Measurements from ENCODE around the gene NR1I3.
"Not testable (repeated sequence)": the region's sequence is repeated elsewhere in the genome, so short reads cannot be mapped to it uniquely, and the experiment has no call there.

NR1I3 gene

DNA sequence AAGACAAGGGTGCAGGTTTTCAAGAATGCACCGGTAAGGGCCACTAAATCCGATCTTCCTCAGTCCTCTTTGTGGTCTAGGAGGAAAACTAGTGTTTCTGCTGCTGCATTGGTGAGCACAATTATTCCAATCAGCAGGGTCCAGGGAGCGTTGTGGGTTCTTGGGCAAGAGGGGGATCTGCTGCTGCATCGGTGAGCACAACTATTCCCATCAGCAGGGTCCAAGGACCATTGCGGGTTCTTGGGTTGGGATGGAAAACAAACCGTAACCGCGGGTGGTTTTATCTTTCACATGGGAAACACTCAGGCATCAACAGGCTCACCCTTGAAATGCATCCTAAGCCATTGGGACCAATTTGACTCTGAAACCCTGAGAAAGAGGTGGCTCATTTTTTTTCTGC, 13.6 kb upstream of the NR1I3 start:
- no peak for DNase-seq

GRCh38 chr1:161250829-161251228, 12.8 kb upstream of the NR1I3 start:
- no peak for DNase-seq

GRCh38 chr1:161250100-161250499, 12.1 kb upstream of the NR1I3 start:
- DNase-seq, result not testable (repeated sequence)

DNA sequence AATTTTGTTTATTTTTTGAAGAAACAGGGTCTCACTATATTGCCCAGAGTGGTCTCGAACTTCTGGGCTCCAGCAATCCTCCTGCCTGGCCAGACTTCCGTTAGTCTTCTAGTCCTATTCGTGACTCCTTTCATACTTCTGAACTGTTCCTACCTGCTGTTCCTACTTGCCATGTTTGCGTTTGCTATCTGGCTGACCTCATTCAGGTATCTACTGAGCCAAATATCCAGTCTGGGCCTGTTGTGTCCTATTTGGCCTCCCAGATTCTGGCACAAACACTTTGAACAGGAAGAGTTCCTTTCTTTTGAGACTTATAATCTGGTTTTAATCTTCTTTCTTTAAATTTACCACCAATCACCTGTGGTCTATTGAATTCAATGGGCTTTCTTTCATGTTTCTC, 6.9 kb upstream of the NR1I3 start:
- DNase-seq, result no peak

GRCh38 chr1:161242313-161242712, 4.3 kb upstream of the NR1I3 start:
- DNase-seq, result no peak

DNA sequence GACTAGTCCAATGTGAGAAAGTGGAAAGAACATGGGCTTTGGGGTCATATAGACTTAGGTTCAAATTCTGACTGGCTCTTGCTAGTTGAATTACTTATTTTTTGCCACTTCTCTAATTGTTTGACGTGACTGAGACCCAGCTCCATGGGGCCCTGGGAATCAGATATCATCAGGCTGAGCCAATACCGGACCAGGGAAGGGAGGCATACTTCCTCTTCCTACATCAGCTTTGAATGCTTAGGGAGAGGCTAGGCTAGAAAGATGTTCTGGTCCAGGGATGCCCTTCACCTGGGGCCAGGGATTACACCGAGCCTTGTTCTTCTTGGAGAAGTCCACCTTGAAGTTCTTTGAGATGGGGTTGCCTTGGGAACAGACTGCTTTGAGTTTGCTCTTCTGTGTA, 3.7 kb upstream of the NR1I3 start:
- no peak for DNase-seq

DNA sequence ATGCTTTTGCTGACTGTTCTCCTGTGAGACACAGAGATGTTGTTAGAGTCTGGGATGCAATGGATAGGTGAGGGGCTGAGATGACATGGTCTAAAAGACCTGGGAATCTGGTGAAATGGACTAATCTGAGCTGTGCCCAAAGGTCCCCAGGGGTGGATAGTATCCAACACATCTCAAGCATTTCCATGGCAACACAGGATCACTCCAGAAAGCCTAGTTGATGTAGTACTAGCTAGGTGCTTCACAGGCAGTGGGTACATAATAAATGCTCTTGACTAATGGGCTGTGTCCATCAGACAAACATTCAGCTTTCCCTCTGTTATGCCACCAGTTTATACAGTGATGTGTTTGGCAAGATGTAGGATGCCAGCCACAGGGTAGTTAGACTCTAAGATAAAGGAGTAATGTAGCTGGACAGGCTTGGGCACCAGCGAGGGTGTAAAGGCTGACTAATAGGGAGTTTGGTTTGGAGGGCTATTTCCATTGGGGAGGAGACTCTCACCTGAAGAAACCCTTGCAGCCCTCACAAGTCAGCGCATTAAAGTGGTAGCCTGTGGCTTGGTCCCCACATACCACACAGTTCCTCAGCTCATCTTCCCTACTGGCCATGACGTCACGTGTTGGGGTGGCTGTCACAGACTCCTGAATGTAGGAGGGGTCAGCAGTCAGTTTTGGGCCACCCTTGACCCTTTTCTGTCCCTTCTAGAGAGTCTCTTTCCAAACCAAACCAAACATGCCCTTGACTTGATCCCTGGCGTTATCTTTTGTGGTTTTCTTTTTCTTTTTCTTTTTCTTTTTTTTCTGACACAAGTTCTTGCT, 1.8 kb downstream of the NR1I3 start:
- DNase-seq, result no peak

DNA sequence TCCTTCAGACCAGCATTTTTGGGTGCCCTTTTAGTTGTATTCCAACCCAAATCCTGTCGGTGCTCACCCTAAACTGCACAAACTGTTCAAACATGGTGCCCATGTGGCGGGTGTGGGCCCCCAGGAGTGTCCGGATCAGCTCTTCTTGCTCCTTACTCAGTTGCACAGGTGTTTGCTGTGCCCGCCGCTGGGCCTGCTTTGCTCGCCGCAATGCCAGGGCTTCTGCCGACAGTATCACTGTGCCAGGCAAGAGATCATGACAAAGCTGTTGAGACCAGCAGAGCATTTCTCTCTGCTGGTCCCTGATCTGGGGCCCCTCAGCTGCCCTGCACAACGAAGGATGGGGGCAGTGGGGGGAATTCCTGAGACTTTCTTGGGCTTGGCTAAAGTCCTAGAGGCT, 4.9 kb downstream of the NR1I3 start:
- no peak for DNase-seq

DNA sequence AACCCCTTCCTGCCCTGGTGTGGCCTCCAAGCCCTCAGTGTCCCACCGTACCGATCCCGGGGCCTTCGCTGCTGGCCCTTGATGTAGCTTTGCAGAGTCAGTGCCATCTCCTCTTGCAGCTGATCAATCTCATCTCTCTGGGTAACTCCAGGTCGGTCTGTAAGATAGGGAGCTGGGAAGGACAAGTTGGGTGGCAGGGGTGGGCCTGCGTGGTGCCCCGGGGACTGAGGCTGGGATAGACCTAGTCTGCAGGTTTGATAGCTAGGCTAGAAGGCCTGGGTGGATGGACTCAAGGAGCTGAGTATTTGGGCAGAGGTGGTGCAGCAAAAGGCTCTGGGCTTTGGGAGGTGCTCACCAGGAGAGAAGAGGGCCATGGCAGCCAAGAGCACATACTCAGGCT, 7.2 kb downstream of the NR1I3 start:
- DNase-seq, result no peak

DNA sequence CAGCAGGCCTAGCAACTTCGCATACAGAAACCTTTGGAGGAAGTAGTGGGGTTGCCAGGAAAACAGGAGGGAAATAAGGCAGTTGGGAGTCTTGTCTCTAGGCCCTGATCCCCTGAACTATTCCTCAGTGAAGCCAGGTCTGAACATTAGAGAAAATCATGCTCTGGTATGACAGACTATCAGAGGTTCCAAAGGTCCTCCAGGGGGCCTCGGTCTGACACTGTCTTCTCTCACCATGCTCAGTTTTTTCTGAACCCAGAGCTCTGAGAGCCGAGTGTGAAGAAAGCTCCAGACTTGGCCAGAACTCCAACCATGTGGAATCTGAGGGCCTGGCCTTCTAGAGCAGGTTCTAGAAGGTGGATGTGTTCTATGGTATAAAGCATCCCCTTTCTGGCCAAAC, 8.1 kb downstream of the NR1I3 start:
- DNase-seq, result no peak

DNA sequence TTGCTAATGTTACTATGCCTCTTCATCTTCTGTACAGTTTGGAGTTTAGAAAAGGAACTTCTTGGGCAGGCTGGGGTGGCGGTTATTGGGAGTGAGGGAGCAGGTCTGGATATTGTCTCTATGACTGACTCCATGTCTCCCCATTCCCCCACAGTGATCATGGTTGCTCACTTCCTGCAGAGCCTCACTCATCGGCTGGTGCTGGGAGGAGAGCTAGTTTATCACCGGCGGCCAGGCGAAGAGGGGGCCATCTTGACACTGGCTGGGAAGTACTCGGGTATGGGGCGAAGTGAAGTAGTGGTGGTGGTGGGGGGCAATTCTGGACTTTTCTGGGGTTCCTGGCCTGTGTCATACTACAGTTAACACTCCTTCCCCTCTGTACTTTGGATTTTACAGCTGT, 10.0 kb downstream of the NR1I3 start:
- DNase-seq, result no peak

GRCh38 chr1:161227196-161227871, 10.7 kb downstream of the NR1I3 start:
- DNase-seq, result peak in 57 of 58 donors; percentile 9 to 93 (median 65)

- DNase-seq, result no peak
Observed at GRCh38 chr1:161226759-161227158, 11.2 kb downstream of the NR1I3 start.

DNA sequence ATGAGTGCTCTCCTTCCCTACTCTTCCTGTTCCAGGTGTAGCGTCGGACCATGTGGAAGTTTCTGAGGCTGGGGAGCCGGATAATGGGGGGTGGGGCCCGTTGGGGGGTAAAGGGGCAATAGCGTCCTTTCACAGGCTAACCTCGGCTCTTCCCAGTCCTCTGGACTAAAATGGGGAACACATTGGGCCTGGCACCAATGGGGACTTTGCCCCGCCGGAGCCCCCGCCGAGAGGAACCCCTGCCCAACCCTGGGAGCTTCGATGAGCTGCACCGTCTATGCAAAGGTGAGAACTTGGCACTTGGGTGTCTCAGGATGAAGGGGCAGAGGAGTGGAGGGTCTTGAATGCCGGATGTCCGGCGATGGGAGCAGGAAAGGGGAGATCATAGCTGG, 11.7 kb downstream of the NR1I3 start:
- no peak for DNase-seq

DNA sequence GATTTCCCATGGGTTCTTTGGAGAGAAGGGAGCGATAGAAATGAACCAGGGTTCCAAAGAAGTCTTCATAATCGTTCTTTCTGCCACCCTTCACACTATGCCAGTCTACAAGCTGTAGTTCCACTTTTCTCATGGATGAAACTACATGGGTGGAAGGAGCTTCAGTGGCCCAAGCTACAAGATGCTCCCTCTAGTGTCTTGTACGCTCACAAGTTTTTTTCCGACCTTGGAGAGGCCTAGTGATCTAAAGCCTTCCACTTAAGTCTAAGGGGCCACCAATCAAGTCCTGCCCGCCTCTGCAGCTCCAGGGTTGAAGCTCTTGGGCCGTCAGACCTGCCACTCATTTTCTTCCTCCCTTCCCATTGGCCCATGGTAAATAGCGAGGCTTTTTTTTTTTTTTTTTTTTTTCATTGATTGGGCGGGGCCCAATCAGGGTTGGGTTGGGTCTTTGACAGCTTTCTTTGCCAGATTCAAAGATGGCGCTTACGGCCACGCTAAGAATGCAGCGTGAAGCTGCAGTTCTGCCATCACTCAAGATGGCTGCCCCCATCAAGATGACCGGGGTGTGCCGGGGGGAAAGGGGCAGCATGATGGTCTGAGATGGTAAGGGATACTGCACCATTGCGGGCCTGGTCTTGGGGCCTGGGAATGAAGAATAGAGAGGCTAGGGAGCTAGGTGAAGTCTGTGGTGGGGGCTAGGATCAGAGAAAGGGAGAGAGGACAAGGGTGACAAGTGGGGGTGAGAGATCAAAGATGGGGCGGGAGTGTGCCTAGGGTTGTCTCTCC, 12.3 kb downstream of the NR1I3 start, which contains the start of gene TOMM40L:
TSS of gene TOMM40L (plus strand) at position 527 of the 786 bp plus-strand sequence. CDS start 430 bp downstream, outside the sequence.
- DNase-seq, result peak; percentile 31 to 96 (median 87)

DNA sequence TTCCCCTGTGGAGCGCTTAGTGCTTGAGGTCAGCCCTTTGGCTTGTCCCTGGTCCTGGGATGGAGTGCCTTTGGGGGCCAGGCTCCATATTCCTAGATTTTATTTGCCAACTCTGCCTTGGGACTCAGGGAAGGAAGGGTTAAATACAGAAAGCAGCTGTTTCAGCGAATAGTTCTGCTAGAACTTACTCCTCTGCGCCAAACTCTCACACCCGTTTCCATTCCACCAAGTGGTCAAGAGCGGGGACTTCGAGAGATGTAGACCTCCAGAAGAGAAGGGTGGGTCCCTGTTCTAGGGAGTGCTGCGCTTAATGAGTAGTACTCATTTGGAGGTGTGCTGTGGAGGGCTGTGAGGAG, 12.8 kb downstream of the NR1I3 start:
- DNase-seq, result no peak

DNA sequence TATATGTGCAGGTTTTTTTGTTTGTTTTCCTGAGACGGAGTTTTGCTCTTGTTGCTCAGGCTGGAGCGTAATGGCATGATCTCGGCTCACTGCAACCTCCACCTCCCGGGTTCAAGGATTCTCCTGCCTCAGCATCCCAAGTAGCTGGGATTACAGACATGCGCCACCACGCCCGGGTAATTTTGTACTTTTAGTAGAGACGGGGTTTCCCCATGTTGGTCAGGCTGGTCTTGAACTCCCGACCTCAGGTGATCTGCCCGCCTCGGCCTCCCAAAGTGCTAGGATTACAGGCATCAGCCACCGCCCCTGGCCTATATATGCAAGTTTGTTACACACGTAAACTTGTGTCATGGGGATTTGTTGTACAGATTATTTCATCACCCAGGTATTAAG, 13.3 kb downstream of the NR1I3 start:
- DNase-seq, result not testable (repeated sequence)

GRCh38 chr1:161223805-161224694, 14.0 kb downstream of the NR1I3 start:
- DNase-seq, result no peak

GRCh38 chr1:161222175-161223019, 15.6 kb downstream of the NR1I3 start:
- DNase-seq, result no peak

- no peak for DNase-seq
Observed at GRCh38 chr1:161220002-161220401, 18.0 kb downstream of the NR1I3 start.
